ENCODE results near the gene AXIN1.

- TF ChIP-seq, protein P1, sequence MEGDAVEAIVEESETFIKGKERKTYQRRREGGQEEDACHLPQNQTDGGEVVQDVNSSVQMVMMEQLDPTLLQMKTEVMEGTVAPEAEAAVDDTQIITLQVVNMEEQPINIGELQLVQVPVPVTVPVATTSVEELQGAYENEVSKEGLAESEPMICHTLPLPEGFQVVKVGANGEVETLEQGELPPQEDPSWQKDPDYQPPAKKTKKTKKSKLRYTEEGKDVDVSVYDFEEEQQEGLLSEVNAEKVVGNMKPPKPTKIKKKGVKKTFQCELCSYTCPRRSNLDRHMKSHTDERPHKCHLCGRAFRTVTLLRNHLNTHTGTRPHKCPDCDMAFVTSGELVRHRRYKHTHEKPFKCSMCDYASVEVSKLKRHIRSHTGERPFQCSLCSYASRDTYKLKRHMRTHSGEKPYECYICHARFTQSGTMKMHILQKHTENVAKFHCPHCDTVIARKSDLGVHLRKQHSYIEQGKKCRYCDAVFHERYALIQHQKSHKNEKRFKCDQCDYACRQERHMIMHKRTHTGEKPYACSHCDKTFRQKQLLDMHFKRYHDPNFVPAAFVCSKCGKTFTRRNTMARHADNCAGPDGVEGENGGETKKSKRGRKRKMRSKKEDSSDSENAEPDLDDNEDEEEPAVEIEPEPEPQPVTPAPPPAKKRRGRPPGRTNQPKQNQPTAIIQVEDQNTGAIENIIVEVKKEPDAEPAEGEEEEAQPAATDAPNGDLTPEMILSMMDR (conservative IDR thresholded peaks at IDR 0.05; ENCODE audit: low read depth, low read length), result no peak
- TF ChIP-seq EZH2 (IDR thresholded peaks at IDR 0.05; ENCODE audit: low read length, unreplicated experiment) (no peak), EZH2phosphoT487 (IDR thresholded peaks at IDR 0.05; ENCODE audit: borderline replicate concordance, low read length) (no peak)
These were observed 69.3 kb downstream of the AXIN1 start, which contains the start of gene PDIA2 for GRCh38 chr16:283033-283805.

Measured in PC-3 (cell line).